Measurements from ENCODE around the gene VSX1.
A peak's percentile ranks its signal among the peaks of the same experiment; 100 is the strongest.

Gene VSX1

DNA sequence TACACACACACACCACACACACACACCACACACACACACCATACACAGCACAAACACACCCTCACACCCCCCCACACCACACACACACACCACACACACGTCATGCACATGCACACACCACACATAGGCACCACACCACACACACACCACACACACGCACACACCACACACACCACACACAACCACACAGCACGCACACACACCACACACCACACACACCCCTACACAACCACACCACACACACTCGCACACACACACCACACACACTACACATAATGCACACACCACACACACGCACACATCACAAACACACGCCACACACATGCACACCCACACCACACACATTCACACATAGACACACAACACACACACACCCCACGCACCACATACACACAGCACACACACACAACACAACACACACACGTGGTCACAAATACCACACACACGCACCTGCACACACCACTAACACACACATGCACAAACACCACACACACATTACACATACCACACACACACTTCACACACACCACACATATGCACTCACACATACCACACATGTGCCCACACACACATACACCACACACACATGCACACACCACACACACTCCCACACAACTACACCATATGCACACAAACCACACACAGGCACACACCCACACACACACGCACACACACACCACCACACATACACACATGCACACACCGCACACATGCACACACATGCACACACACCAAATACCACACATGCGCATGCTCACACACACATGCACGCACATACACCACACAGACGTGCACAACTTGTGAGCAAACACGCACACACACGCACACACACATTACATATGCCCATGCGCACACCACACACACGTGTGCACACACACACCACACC, 14.6 kb downstream of the VSX1 start:
- DNase-seq (ENCODE audit: low read depth): no peak
- no peak overlapping the region for H3K4me3 ChIP-seq (ENCODE audit: control insufficient read depth, low read depth, low read length)
- TF ChIP-seq, protein P1, sequence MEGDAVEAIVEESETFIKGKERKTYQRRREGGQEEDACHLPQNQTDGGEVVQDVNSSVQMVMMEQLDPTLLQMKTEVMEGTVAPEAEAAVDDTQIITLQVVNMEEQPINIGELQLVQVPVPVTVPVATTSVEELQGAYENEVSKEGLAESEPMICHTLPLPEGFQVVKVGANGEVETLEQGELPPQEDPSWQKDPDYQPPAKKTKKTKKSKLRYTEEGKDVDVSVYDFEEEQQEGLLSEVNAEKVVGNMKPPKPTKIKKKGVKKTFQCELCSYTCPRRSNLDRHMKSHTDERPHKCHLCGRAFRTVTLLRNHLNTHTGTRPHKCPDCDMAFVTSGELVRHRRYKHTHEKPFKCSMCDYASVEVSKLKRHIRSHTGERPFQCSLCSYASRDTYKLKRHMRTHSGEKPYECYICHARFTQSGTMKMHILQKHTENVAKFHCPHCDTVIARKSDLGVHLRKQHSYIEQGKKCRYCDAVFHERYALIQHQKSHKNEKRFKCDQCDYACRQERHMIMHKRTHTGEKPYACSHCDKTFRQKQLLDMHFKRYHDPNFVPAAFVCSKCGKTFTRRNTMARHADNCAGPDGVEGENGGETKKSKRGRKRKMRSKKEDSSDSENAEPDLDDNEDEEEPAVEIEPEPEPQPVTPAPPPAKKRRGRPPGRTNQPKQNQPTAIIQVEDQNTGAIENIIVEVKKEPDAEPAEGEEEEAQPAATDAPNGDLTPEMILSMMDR (IDR thresholded peaks at IDR 0.05; ENCODE audit: control insufficient read depth, insufficient read depth, low read depth, low read length, missing control alignments): no peak

GRCh38 chr20:25066386-25066785, 15.6 kb downstream of the VSX1 start:
- DNase-seq (ENCODE audit: low read depth): no peak
- TF ChIP-seq, protein P1 (IDR thresholded peaks at IDR 0.05; ENCODE audit: control insufficient read depth, insufficient read depth, low read depth, low read length, missing control alignments): no peak
- no peak overlapping the region for H3K4me3 ChIP-seq (ENCODE audit: control insufficient read depth, low read depth, low read length)

GRCh38 chr20:25065625-25066338, 16.2 kb downstream of the VSX1 start:
- TF ChIP-seq, protein P1 (IDR thresholded peaks at IDR 0.05; ENCODE audit: control insufficient read depth, insufficient read depth, low read depth, low read length, missing control alignments): peak; percentile 85
- no peak for DNase-seq (ENCODE audit: low read depth)
- no peak overlapping the region for H3K4me3 ChIP-seq (ENCODE audit: control insufficient read depth, low read depth, low read length)

DNA sequence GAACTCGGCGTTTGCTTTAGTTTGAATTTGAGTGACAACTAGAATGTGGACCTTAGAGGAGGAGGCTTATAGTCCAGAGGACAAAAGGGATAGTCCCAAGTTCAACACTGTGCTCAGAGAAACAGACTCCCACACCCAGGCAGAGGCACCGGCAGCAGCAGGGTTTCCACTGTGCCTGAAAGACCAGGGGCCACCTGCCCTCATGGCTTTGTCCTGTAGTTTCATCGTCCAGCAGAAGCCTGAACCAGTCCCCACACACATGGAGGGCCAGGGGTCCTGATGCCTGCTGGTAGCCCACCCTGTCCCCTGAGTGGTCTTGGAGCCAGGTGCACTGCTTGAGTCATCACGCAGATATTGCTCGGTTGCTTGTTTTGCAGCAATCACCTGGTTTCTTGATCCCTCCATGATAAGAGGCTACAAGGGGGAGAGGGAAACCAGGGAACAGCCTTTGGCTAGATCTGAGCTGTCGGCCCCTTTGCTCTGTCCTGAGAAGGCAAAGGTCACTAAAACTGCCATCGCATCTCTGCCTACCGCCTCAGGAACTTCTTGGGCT, 16.8 kb downstream of the VSX1 start:
- no peak overlapping the region for H3K4me3 ChIP-seq (ENCODE audit: control insufficient read depth, low read depth, low read length)
- TF ChIP-seq, protein P1 (IDR thresholded peaks at IDR 0.05; ENCODE audit: control insufficient read depth, insufficient read depth, low read depth, low read length, missing control alignments): no peak
- no peak for DNase-seq (ENCODE audit: low read depth)

GRCh38 chr20:25064561-25065071, 17.3 kb downstream of the VSX1 start:
- no peak for DNase-seq (ENCODE audit: low read depth)
- H3K4me3 ChIP-seq (ENCODE audit: control insufficient read depth, low read depth, low read length): no peak overlapping the region
- TF ChIP-seq, protein P1 (IDR thresholded peaks at IDR 0.05; ENCODE audit: control insufficient read depth, insufficient read depth, low read depth, low read length, missing control alignments): no peak

GRCh38 chr20:25063981-25064380, 18.0 kb downstream of the VSX1 start:
- no peak for DNase-seq (ENCODE audit: low read depth)
- TF ChIP-seq, protein P1 (IDR thresholded peaks at IDR 0.05; ENCODE audit: control insufficient read depth, insufficient read depth, low read depth, low read length, missing control alignments): no peak
- H3K4me3 ChIP-seq (ENCODE audit: control insufficient read depth, low read depth, low read length): no peak overlapping the region
